K562 (cell line): ENCODE data around the gene STOM. TPM values are rescaled to one million over a fixed set of nuclear protein-coding genes. Genes with fewer than 3 reads are reported as not detected.

Experiments used
- BCOR ChIP-seq: fragments of 450-650 bp; IDR thresholded peaks from 2 replicates; pipeline ENCODE4 v1.6.1; 2016
- KDM2B ChIP-seq: fragments of 250-450 bp; sonication (Bioruptor Pico); IDR thresholded peaks from 2 replicates; pipeline ENCODE4 v1.8.0; 2021; ENCODE audit warnings: mild to moderate bottlenecking, moderate library complexity
- MAFG ChIP-seq: fragments of 450-650 bp; conservative IDR thresholded peaks from 2 replicates; pipeline ENCODE4 v1.6.1; 2016; ENCODE audit warnings: missing genetic modification characterization, missing compliant biosample characterization
- PBX2 ChIP-seq, 2 experiments: IDR thresholded peaks in 1 of 2; conservative IDR thresholded peaks in 1 of 2; 2 replicates each; pipeline ENCODE4 v1.6.1; 2016; ENCODE audit warnings: low read depth in 2 of 2, mild to moderate bottlenecking in 1 of 2, missing compliant biosample characterization in 1 of 2, missing genetic modification characterization in 1 of 2, moderate library complexity in 1 of 2
- RBM25 ChIP-seq: fragments of 200-400 bp; formaldehyde crosslinking; IDR thresholded peaks from 2 replicates; pipeline ENCODE4 v1.6.1; 2018; ENCODE audit warnings: low read length, low read depth, moderate library complexity; ENCODE audit not compliant: severe bottlenecking
- RCOR1 ChIP-seq, 2 experiments: IDR thresholded peaks; 2 replicates each; pipeline ENCODE4 v1.6.1; 2012; ENCODE audit warnings: low read depth in 2 of 2, low read length in 2 of 2, borderline replicate concordance in 1 of 2, improper control_type of control experiment in 1 of 2
- ZNF511 ChIP-seq: sonication (generic); formaldehyde crosslinking; IDR thresholded peaks from 2 replicates; pipeline ENCODE4 v1.8.0; 2022; ENCODE audit warnings: mild to moderate bottlenecking, missing genetic modification reagents
- polyA plus RNA-seq, 8 experiments: library from polyadenylated mRNA; depleted of rRNA in 4 of 8; stranded (reverse) in 5 of 8; unstranded in 3 of 8; fragments of >200 nt; fragmentation: Nextera tagmentation in 2 of 8; fragmentation: Illumina TruSeq in 1 of 8; extraction: Ambion mirVana in 2 of 8; extraction: Trizol in 1 of 8; gene quantifications; 2 replicates each; pipeline versions ENCODE4 v1.2.1 to v1.2.3, GENCODE V29; 2011 to 2014; ENCODE audit warnings: inconsistent platforms in 1 of 8, missing spikeins in 1 of 8
- total RNA-seq, 7 experiments: library from RNA; depleted of rRNA in 6 of 7; stranded (reverse); fragments of >200 nt in 6 of 7; fragmentation: Illumina TruSeq in 2 of 7; extraction: Trizol in 2 of 7; gene quantifications; 2 replicates each; pipeline versions ENCODE4 v1.2.1 to v1.2.3, GENCODE V29; 2011 to 2021; ENCODE audit warnings: low replicate concordance in 1 of 7

The STOM gene
- total and polyA plus RNA-seq, 9 of the 15 experiments (the other 6 are each of a cell fraction or from before 2014, with no cell fraction given), result 23.2 to 140 (median 43.9) TPM

- TF ChIP-seq PBX2 (CRISPR knock-in tag; IDR thresholded peaks at IDR 0.05; ENCODE audit: low read depth), result no peak
- TF ChIP-seq PBX2 (tag; conservative IDR thresholded peaks at IDR 0.05; ENCODE audit: low read depth), result no peak
- TF ChIP-seq KDM2B, result no peak
- no peak for TF ChIP-seq ZNF511
- TF ChIP-seq BCOR, result peak; percentile 90
- TF ChIP-seq RBM25, result peak; percentile 96
- 0 out of 4 replicates have a peak, but pooled peaks of 1 of the 2 experiments have one; percentile 29 for TF ChIP-seq RCOR1 (IDR thresholded peaks at IDR 0.05; ENCODE audit: borderline replicate concordance in 1 of 2, low read depth in 2 of 2, low read length in 2 of 2)
- TF ChIP-seq MAFG, result no peak
Observed at GRCh38 chr9:121305269-121305994, 64.6 kb downstream of the STOM start (continued).
